AG09309 (cell line): Measurements from ENCODE around the gene PLEKHA6.
A peak's percentile ranks its signal among the peaks of the same experiment; 100 is the strongest.

Experiments
- DNase-seq: peaks from one replicate; pipeline ENCODE4 v3.0.0-alpha.2; 2010; ENCODE audit warnings: low read depth
- H3K4me3 ChIP-seq: 2 replicates; pipeline ENCODE4 v1.5.1; 2011; ENCODE audit warnings: mild to moderate bottlenecking, low read depth, low read length, moderate library complexity; ENCODE audit not compliant: control insufficient read depth
- TF ChIP-seq, protein P1 (sequence below): IDR thresholded peaks from 2 replicates; pipeline ENCODE4 v1.5.1; 2011; ENCODE audit warnings: mild to moderate bottlenecking, low read depth, low read length, inconsistent platforms; ENCODE audit not compliant: insufficient read depth, control insufficient read depth; ENCODE audit errors: missing control alignments

PLEKHA6 gene

DNA sequence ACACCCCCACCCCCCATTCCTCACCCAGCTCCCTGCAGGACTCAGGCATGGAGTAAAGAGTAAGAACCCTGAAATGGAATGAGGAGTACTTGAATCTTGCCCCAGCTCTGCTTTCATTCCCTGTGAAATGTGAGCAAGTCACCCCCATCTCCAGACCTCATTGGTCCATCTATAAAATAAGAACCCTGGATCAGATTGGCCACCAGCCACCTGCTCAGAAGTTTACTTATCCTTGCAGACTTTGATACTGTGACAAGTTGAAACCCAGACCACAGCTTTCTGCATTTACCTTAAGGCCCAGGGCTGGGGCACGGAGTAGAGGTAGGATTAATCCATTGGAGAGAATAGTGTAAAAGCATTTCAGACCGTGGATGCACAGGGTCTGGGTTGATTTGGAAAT, 165.6 kb downstream of the PLEKHA6 start:
- no peak overlapping the region for H3K4me3 ChIP-seq
- DNase-seq: no peak
- TF ChIP-seq, protein P1, sequence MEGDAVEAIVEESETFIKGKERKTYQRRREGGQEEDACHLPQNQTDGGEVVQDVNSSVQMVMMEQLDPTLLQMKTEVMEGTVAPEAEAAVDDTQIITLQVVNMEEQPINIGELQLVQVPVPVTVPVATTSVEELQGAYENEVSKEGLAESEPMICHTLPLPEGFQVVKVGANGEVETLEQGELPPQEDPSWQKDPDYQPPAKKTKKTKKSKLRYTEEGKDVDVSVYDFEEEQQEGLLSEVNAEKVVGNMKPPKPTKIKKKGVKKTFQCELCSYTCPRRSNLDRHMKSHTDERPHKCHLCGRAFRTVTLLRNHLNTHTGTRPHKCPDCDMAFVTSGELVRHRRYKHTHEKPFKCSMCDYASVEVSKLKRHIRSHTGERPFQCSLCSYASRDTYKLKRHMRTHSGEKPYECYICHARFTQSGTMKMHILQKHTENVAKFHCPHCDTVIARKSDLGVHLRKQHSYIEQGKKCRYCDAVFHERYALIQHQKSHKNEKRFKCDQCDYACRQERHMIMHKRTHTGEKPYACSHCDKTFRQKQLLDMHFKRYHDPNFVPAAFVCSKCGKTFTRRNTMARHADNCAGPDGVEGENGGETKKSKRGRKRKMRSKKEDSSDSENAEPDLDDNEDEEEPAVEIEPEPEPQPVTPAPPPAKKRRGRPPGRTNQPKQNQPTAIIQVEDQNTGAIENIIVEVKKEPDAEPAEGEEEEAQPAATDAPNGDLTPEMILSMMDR: no peak

DNA sequence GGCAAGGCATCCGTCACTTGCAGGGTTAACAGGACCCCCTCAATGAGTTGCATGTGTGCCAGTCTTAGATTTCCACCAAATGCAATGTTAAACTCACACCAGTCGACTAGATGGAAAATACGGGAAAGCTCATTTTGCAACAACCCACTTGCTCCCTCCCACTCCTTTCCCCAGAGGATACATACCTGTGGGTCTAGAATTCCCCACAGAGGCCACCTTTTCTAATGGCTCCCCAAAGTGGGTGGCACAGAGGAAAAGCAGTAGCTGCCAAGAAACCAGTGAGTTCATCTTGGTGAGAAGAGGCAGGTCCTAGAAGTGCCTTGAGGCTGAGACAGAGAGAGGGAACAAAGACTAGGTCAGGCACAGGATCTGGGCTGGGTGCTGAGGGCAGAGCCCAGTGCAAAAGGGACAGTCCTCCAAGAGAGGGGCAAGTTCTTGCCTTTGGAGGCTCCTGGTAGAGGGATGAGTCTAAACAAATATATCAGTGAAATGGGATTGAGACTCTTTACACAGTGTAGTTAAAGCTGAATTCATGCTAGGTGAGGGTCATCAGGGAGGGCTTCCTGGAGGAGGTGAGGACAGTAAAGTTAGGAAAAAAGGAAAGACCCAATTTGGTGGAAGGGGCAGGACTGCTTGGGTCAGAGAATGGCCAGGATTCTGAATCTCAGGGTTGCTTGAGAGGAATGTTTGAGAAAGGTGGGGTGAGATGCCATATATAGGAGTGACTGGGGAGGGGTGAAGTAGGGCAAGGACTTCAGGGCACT, 167.0 kb downstream of the PLEKHA6 start:
- no peak overlapping the region for H3K4me3 ChIP-seq
- TF ChIP-seq, protein P1: no peak
- no peak for DNase-seq

DNA sequence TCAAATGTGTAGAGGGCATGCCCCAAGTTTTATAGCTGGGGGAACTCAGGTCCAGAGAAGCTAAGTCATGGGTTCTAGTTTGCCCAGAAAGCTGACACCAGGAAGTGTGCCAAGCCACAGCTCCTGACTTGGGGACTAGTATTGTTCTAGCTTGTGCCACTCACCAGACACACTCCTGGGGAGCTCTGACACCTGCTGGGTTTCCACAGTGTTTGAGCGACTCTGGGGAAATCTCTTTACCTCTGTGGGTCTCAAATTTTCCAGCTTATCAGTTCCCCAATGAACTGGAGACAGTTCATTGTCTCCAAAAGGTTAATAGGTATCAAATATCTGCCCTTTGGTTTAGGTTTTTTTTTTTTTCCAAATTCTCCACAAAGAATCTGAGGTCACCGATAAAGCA, 167.7 kb downstream of the PLEKHA6 start:
- no peak for DNase-seq
- TF ChIP-seq, protein P1: no peak
- no peak overlapping the region for H3K4me3 ChIP-seq

DNA sequence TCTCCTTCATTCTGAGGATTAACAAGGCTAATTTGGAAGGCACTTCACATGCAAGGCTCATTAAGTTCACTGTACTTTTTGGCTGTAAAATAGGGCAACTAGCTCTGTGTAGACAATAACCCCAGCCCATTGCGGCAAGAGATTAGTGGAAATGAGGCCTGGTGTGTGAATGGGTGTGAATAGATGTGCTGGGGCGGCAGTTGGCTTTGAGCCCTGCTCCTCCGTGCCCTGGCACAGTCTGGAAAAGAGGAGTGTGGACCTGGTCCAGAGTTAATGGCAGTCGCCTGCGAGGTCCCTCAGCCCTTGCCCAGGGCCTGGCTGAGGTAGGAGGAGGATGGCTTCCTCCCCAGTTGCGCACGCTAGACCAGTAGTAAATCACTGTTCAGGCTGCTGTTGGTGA, 168.3 kb downstream of the PLEKHA6 start:
- TF ChIP-seq, protein P1: no peak
- H3K4me3 ChIP-seq: no peak overlapping the region
- no peak for DNase-seq

DNA sequence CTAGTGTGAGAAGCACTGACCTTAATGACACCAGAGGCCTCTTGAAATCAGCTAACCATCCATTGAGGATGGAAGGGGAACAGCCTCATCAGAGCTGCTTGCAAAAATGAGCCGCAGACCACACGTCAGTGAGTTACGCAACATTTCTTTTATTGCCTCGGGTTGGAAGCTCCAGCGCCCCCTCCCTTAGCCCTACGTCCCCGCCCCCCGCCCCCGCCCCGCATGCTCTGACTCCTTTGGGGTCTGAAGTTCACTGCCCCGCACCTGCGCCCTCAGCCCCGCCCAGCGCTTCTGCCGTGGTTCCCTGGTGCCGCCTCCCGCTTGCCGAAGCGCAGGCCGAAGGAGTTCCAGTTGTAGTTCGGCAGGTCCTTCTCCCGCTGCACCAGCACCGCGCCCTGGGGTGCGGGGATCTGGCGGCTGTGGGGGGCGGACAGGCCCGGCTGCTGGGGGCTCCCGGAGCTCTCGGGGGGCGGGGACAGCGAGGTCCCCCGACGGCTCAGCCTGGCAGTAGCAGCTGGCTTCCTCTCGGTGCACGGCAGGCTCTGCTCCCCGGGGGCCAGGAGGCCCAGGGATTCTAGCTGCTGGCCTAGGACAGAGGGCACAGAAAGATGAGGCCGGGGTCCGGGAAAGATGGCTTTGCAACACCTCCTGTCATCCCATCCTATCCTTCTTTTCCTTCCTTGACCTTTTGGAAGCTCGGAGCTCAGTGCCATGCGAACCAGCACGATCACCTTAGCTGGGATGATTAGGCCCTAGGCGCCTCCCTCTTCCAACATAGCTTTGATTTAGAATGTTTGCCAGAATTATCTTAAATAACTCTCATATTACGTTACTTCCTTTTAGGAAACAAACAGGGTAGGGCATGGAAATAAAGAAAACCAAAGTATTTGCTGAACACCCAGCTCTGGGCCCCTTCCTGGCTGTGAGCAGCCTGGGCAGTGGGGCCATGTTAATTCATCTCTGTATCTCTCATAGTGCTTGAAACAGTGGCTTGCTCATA, 169.2 kb downstream of the PLEKHA6 start:
- DNase-seq: peak; percentile 23
- H3K4me3 ChIP-seq: peak overlapping the region; percentile 9; the same call in 1 of the 2 replicates
- TF ChIP-seq, protein P1: no peak

DNA sequence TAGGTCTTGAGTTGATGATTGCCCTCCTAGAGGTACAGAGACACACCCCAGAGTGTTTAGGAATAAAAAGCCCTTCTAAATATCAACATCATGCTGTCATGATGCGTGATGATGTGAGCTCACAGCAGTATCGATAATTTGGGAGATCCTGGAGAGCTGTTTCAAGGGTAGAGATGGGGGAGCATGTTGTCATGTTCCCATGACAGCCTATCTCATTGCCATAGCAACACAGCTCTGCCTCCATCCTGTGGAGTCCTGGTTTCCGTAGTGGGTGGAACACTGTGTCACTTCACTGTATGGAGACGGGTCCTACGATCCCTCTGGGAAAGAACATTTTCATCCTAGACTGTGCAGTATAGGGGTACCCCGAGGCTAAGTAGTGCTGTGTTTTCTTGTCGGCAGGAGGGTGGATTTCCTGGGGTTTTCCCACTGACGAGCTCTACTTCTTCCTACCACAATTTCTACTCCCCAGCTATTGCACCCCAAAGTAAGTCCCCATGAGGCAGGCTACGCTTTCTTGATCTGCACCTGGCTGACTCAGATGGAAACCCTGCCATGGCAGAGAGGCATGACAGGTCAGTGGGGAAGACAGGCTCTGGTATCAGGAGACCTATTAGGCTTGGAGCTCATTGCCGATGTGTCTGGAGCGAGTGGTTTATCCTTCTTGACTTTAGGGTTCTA, 170.6 kb downstream of the PLEKHA6 start:
- H3K4me3 ChIP-seq: no peak overlapping the region
- DNase-seq: no peak

More for the DNA sequence above, 170.6 kb downstream of the PLEKHA6 start:
- TF ChIP-seq, protein P1: no peak
